ENCODE data around the gene INPP4B.
"Not testable (repeated sequence)": the region's sequence is repeated elsewhere in the genome, so short reads cannot be mapped to it uniquely, and the experiment has no call there.

The INPP4B gene

GRCh38 chr4:142663828-142664227 lies 182.3 kb downstream of the INPP4B start:
- DNase-seq, result peak; percentile 41

- DNase-seq, result no peak
Measured at GRCh38 chr4:142660728-142661127, 185.4 kb downstream of the INPP4B start.

GRCh38 chr4:142656178-142656577 lies 189.9 kb downstream of the INPP4B start:
- peak; percentile 16 for DNase-seq

- no peak for DNase-seq
Measured at GRCh38 chr4:142648378-142648777, 197.7 kb downstream of the INPP4B start.

GRCh38 chr4:142645475-142646108 lies 200.5 kb downstream of the INPP4B start:
- peak; percentile 1 for DNase-seq

GRCh38 chr4:142644628-142645027 lies 201.5 kb downstream of the INPP4B start:
- DNase-seq, result not testable (repeated sequence)

GRCh38 chr4:142637614-142638013 lies 208.5 kb downstream of the INPP4B start:
- no peak for DNase-seq

- DNase-seq, result no peak
Measured at GRCh38 chr4:142631836-142632235, 214.3 kb downstream of the INPP4B start.

- peak; percentile 85 for DNase-seq
Measured at GRCh38 chr4:142615324-142615665, 230.8 kb downstream of the INPP4B start.

- DNase-seq, result peak; percentile 76
Measured at GRCh38 chr4:142614621-142615323, 231.3 kb downstream of the INPP4B start.

GRCh38 chr4:142607976-142608375 lies 238.1 kb downstream of the INPP4B start:
- DNase-seq, result no peak

- no peak for DNase-seq
Measured at GRCh38 chr4:142600952-142601351, 245.1 kb downstream of the INPP4B start.

- DNase-seq, result no peak
Measured at GRCh38 chr4:142598132-142598531, 248.0 kb downstream of the INPP4B start.

- DNase-seq, result no peak
Measured at GRCh38 chr4:142596595-142596994, 249.5 kb downstream of the INPP4B start.

- DNase-seq, result no peak
Measured at GRCh38 chr4:142596121-142596520, 250.0 kb downstream of the INPP4B start.

GRCh38 chr4:142595222-142595871 lies 250.8 kb downstream of the INPP4B start:
- no peak for DNase-seq

GRCh38 chr4:142585411-142585810 lies 260.7 kb downstream of the INPP4B start:
- DNase-seq, result no peak

GRCh38 chr4:142583708-142584107 lies 262.4 kb downstream of the INPP4B start:
- DNase-seq, result no peak

GRCh38 chr4:142582340-142582739 lies 263.8 kb downstream of the INPP4B start:
- DNase-seq, result no peak

- no peak for DNase-seq
Measured at GRCh38 chr4:142581881-142582280, 264.2 kb downstream of the INPP4B start.

GRCh38 chr4:142579443-142579842 lies 266.7 kb downstream of the INPP4B start:
- no peak for DNase-seq

- no peak for DNase-seq
Measured at GRCh38 chr4:142574306-142574705, 271.8 kb downstream of the INPP4B start.

- DNase-seq, result no peak
Measured at GRCh38 chr4:142572071-142572470, 274.0 kb downstream of the INPP4B start.
